Activated T-cell treated with anti-CD3 and anti-CD28 coated beads for 48 hours (primary cell): ENCODE data around the gene BHLHE40.
A peak's percentile ranks its signal among the peaks of the same experiment; 100 is the strongest.

ENCODE experiments used
- DNase-seq: peaks from one replicate; pipeline ENCODE4 v3.0.0-alpha.2; 2020; ENCODE audit warnings: low read depth

The BHLHE40 gene

GRCh38 chr3:5001135-5001534 lies 21.9 kb downstream of the BHLHE40 start:
- DNase-seq: no peak

- no peak for DNase-seq
Measured at GRCh38 chr3:5001805-5002173, 22.6 kb downstream of the BHLHE40 start.

GRCh38 chr3:5002174-5002870 lies 23.1 kb downstream of the BHLHE40 start:
- peak; percentile 72 for DNase-seq

- DNase-seq: no peak
Measured at GRCh38 chr3:5002871-5003247, 23.6 kb downstream of the BHLHE40 start.

- DNase-seq: no peak
Measured at GRCh38 chr3:5004319-5005152, 25.3 kb downstream of the BHLHE40 start.

GRCh38 chr3:5005367-5005766 lies 26.1 kb downstream of the BHLHE40 start:
- DNase-seq: no peak

GRCh38 chr3:5006755-5007202 lies 27.5 kb downstream of the BHLHE40 start:
- peak; percentile 69 for DNase-seq

GRCh38 chr3:5007873-5008272 lies 28.6 kb downstream of the BHLHE40 start:
- DNase-seq: no peak

GRCh38 chr3:5009506-5010109 lies 30.4 kb downstream of the BHLHE40 start:
- no peak for DNase-seq

GRCh38 chr3:5010140-5010539 lies 30.9 kb downstream of the BHLHE40 start:
- DNase-seq: no peak

GRCh38 chr3:5010706-5011554 lies 31.7 kb downstream of the BHLHE40 start:
- no peak for DNase-seq

GRCh38 chr3:5011555-5012256 lies 32.5 kb downstream of the BHLHE40 start:
- no peak for DNase-seq

- no peak for DNase-seq
Measured at GRCh38 chr3:5012367-5012766, 33.1 kb downstream of the BHLHE40 start.

- DNase-seq: no peak
Measured at GRCh38 chr3:5013021-5013906, 34.0 kb downstream of the BHLHE40 start.

- DNase-seq: no peak
Measured at GRCh38 chr3:5014391-5014790, 35.2 kb downstream of the BHLHE40 start.

GRCh38 chr3:5015056-5015455 lies 35.8 kb downstream of the BHLHE40 start:
- DNase-seq: no peak

- DNase-seq: no peak
Measured at GRCh38 chr3:5016211-5017161, 37.2 kb downstream of the BHLHE40 start.

- no peak for DNase-seq
Measured at GRCh38 chr3:5017925-5018531, 38.8 kb downstream of the BHLHE40 start.
